CD4-positive, alpha-beta T cell treated with Interleukin-15 for 1 hour (primary cell): ENCODE data around the gene B4GALT4.
"Not testable (repeated sequence)": the region's sequence is repeated elsewhere in the genome, so short reads cannot be mapped to it uniquely, and the experiment has no call there.

ENCODE experiments used
- DNase-seq: peaks from one replicate; pipeline ENCODE4 v3.0.0-alpha.2; 2020

The B4GALT4 gene

GRCh38 chr3:119240591-119241434 lies at the start of gene B4GALT4:
Gene B4GALT4 (minus strand): TSS chr3:119240878. CDS start chr3:119230099, 10,779 bp downstream.
- peak; percentile 75 for DNase-seq

GRCh38 chr3:119289404-119289770 lies 48.7 kb upstream of the B4GALT4 start:
- DNase-seq, result no peak

- DNase-seq, result no peak
These were observed 48.2 kb upstream of the B4GALT4 start for GRCh38 chr3:119288669-119289403.

DNA sequence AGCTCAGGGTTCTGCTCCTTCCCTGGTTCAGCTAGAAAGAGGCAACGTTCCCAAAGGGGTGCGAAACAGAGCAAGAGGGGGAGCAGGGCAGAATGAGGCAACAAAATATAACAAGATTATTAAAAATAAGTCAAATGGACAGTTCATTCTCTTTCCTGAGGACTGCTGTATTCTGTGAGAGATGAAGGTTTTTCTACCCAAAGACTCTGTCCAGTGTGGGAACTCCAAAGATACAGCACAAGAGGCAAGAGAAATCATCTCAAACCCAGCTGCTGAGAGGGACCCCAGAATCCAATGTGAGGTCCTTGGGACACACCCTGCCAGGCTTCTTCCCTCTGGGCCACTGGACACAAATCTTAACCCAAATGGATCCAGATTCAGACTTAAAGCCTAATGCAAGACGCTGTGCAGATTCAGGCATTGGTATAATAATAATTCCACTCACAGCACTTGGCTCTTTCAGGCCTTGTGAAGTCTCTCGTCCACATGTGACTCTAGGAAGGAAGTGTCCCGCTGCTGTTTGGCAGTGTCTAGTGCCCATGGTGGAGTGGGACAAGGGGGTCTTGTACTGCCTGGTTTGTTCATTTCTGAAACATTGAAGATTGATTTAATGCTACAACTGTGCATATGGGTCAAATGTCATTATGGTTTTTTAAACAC lies 39.0 kb upstream of the B4GALT4 start:
- DNase-seq, result no peak

- DNase-seq, result no peak
These were observed 38.5 kb upstream of the B4GALT4 start for GRCh38 chr3:119279101-119279554.

DNA sequence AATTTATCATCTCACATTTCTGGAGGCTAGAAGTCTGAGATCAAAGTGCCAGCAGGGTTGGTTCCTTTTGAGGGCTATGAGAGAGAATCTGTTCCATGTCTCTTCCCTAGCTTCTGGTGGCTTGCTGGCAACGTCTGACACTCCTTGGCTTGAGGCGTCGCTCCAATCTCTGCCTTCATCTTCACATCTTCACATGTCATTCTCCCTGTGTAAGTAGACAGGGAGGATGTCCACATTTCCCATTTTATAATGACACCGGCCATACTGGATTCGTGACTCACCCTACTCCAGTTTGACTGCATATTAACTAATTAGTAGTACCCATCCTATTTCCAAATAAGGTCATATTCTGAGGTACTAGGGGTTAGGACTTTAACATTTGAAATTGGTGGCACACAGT lies 36.0 kb upstream of the B4GALT4 start:
- DNase-seq, result no peak

- DNase-seq, result not testable (repeated sequence)
These were observed 29.5 kb upstream of the B4GALT4 start for GRCh38 chr3:119270212-119270611.

GRCh38 chr3:119261055-119261454 lies 20.4 kb upstream of the B4GALT4 start:
- DNase-seq, result no peak

DNA sequence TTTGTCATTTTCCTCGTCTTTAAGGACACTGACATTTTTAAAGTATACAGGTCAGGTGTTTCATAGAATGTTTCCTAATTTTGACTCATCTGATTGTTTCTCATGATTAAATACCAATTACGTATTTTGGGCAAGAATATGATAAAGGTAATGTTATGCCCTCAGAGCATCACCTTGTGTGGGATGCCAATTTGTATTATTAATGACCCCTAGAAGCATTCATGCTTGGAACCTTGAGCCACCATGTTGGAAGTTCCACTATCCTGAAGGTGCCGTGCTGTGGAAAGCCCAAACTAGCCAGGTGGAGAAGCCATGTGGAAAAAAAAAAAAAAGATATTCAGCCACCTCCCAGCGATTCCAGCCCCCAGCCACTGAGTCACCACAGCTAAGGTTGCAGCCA lies 19.1 kb upstream of the B4GALT4 start:
- no peak for DNase-seq

DNA sequence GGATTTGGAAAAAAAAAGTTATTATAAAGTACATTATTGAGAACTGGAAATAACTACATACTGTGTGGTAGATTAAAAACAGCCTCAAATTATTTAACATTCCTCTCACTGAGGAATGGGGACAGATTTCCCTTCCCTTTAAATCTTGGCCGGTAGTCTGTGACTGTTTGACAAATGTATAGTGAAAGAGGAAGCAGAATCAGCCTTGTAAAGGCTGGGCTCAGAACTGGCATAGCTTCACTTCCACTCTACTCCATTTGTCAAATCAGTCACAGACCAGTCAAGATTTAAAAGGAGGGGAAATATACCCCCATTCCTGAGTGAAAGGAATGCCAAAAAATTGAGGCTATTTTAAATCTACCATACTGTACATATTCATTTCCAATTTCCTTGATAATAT lies 18.2 kb upstream of the B4GALT4 start:
- DNase-seq, result no peak

DNA sequence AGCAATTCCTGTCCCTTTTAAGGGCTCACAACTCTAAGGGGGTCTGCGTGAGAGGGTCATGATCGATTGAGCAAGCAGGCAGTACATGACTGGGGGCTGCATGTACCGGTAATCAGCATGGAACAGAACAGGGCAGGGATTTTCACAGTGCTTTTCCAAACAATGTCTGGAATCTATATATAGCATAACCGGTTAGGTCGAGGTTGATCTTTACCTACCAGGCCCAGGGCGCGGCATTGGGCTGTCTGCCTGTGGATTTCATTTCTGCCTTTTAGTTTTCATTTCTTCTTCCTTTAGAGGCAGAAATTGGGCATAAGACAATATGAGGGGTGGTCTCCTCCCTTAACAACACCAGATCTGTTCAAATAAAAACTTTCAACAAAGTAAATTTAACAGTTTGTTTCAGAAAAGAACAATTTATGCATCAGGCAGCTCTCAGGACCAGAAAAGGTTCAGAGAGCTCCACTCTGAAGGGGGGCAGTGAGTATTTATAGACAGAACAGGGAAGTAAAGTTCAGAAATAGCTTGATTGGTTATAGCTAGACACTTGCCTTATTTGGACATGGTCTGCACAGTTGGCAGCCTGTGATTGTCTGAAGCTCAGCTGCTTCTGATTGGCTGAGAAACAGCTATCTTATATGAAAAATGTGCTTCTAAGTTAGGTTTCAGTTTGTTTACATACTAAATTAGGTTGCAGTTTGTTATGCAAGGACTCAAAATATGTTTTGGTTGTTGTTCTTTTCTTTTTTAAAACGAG lies 17.2 kb upstream of the B4GALT4 start:
- DNase-seq, result no peak

- no peak for DNase-seq
These were observed 16.4 kb upstream of the B4GALT4 start for GRCh38 chr3:119257111-119257510.

- no peak for DNase-seq
These were observed 14.5 kb upstream of the B4GALT4 start for GRCh38 chr3:119255214-119255613.

GRCh38 chr3:119245778-119246177 lies 5.1 kb upstream of the B4GALT4 start:
- no peak for DNase-seq

DNA sequence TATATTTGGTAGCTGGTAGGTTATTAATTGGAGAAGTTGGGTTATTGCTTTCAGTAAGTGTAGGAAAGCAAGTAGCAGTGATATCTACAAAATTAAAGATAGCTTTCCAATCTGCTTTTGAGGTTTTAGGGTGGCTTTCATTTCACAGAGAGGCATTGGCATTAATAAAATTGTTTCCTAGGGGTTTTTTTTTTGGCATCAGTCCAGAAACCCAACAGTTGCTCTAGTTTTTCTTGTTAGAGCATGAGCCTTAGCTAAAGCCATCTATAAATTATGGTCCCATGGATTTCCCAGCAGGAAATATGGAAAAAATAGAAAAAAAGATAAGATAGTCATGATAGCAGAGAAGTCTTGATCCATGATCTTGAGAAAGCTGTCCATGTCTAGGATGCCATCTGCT lies 3.0 kb upstream of the B4GALT4 start:
- DNase-seq, result no peak

DNA sequence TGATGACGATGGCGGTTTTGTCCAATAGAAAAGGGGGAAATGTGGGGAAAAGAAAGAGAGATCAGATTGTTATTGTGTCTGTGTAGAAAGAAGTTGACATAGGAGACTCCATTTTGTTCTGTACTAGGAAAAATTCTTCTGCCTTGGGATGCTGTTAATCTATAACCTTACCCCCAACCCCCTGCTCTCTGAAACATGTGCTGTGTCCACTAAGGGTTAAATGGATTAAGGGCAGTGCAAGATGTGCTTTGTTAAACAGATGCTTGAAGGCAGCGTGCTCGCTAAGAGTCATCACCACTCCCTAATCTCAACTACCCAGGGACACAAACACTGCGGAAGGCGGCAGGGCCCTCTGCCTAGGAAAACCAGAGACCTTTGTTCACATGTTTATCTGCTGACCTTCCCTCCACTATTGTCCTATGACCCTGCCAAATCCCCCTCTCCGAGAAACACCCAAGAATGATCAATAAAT lies 2.4 kb upstream of the B4GALT4 start:
- not testable (repeated sequence) for DNase-seq

GRCh38 chr3:119242387-119243057 lies 1.8 kb upstream of the B4GALT4 start:
- DNase-seq, result not testable (repeated sequence)

- peak; percentile 22 for DNase-seq
These were observed 532 bp downstream of the B4GALT4 start for GRCh38 chr3:119240101-119240590.

GRCh38 chr3:119239206-119239820 lies 1.4 kb downstream of the B4GALT4 start:
- no peak for DNase-seq

GRCh38 chr3:119238363-119238762 lies 2.3 kb downstream of the B4GALT4 start:
- DNase-seq, result no peak

DNA sequence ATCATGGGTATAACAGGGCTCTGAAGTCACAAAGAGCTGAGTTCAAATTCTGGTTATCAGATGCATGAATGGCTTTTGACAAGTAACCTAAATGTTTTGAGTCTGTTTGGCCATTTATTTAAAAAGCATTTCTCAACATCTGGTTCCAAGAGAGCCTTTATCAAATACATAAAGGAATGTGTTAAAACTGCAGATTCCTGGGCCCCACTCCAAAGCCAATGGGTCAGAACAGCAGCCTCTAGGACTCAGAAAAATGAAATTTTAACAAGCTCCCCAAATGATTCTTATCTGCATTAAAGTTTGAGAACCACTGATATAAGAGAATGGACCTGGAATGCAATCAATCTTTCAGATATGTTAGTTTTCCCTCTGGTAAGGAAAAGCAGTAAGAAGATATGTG lies 3.4 kb downstream of the B4GALT4 start:
- no peak for DNase-seq
